ENCODE measurements around the gene TRABD.

TRABD gene

DNA sequence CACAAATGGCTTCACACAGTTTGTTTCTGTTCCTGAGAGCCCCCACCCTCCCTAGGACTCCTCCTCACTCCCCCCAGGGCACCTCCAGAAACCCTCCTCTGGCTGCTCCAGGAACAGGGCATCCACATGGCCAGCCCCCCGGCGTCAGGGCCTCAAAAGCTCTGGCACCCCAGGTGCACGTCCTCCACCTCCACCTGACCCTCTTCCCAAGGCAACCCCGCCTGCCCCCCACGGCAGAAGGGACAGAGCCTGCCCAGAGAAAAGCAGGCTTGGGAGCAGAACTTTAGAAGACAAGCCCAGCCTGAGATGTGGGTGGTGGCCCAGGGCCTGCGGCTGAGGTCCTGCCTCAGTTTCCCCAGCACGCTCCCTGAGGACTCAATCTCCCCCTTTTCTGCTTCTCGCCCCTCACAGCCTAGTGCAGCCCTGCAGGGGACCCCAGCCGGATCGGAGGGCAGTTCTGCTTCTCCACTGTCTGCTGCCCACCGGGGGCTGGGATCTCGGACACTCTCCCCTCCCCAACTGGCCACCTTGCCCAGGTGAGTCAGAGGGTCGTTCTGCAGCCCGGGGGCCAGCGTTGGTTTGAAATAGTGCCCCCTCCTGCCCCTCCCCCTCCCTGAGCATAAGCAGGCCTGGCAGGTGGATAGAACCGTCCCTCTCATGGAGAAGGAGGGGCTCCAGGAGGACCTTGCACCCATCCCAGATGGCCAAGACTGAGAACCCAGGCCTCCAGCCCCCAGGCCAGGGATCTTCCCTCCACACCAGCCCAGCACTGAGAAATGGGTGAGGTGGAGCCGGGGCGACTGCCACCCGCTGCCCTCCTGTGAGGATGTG, 2.4 kb upstream of the TRABD start:
- H3K4me3 ChIP-seq (ENCODE audit: low read depth, low read length), result no peak overlapping the region
- TF ChIP-seq, protein P1, sequence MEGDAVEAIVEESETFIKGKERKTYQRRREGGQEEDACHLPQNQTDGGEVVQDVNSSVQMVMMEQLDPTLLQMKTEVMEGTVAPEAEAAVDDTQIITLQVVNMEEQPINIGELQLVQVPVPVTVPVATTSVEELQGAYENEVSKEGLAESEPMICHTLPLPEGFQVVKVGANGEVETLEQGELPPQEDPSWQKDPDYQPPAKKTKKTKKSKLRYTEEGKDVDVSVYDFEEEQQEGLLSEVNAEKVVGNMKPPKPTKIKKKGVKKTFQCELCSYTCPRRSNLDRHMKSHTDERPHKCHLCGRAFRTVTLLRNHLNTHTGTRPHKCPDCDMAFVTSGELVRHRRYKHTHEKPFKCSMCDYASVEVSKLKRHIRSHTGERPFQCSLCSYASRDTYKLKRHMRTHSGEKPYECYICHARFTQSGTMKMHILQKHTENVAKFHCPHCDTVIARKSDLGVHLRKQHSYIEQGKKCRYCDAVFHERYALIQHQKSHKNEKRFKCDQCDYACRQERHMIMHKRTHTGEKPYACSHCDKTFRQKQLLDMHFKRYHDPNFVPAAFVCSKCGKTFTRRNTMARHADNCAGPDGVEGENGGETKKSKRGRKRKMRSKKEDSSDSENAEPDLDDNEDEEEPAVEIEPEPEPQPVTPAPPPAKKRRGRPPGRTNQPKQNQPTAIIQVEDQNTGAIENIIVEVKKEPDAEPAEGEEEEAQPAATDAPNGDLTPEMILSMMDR (IDR thresholded peaks at IDR 0.05; ENCODE audit: low read depth, low read length), result no peak

DNA sequence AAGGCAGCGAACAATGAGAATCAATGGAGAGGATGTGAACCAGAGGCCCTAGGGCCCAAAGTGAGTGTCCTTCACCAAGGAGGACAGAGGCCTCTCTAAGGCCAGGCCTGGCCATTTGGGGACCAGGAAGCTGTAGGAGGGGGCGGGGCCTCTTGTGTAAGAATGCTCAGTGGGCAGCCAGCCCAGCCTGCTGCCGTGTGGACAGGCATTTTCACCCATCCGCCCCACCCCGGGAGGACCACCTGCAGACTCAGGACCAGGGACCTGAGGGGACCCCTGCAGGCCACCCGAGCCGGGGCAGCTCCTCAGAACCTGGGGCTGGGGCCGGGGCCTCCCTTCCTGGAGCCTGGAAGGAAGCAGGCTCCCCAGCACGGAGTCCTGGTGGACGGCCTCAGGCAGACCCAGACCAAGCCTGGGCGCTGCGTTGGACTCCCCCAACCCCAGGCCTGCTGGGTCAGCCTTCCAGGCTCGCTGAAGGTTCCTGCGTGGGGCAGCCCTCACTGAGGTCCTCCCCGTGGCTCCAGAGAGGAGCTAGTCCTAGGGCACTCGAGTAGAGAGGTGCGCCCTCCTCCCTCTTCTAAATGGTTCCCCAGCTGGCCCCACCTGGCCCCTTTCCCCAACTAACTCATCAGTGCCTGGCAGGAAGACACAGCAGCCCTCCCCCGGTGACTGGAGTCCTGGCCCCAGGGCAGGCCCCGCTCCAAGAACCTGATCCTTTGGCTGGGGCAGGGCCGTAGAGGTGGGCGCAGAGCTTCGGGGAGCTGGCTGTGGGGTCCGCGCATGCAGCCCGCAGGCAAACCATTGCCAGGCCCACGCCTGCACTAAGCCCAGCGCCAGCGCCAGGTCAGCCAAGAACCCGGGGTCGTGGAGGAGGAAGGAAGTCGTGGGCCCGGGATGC, 1.5 kb upstream of the TRABD start:
- TF ChIP-seq, protein P1 (IDR thresholded peaks at IDR 0.05; ENCODE audit: low read depth, low read length), result no peak
- H3K4me3 ChIP-seq (ENCODE audit: low read depth, low read length), result no peak overlapping the region

DNA sequence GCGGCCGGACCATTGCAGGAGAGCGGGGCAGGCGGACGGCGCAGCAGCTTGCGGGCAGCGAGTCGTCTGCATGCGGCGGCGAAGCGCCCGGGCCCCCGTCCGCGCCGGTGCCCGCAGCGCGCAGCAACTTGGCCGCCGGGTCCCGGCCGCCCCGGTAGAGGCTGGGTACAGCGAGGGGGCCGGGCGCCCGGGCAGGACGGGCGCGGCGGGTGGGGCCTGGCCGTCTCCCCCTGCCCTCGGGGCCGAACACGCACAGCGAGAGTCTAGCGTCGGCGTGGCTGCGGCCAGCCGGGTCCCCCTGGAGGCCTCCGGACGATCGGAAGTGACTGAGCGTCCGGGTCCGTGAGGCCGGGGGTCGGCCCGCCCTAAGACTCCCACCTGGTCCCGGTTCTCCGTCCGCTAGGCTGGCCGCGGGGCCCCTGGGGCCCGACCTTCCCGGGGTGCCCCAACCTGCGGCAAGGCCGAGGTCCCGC, 775 bp upstream of the TRABD start:
- no peak overlapping the region; the same call in 1 of the 2 replicates for H3K4me3 ChIP-seq (ENCODE audit: low read depth, low read length)

DNA sequence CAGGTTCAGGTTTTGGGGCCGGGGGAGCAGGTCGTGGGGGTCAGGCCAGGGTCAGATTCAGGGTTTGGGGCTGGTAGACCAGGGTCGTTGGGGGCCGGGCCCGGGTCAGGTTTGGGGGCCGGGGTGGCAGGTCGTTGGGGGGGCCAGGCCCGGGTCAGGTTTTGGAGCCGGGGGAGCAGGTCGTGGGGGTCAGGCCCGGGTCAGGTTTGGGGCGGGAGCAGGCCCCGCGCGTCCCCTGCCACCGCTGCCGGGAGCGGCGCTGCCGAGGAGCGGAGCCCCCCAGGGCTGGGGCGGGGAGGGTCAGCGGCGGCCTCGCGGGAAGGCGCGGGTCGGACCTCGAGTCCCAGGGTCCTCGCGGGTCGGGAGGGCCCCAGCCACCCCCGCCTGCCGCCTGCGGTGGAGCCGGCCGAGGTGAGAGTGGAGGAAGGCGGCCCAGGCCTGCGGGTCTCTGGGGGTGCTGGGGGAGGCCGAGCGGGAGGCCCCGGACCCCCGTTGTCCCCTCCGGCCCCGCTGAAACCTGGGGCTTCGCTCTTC, 535 bp downstream of the TRABD start:
- TF ChIP-seq, protein P1 (IDR thresholded peaks at IDR 0.05; ENCODE audit: low read depth, low read length), result no peak
- peak overlapping the region; percentile 57 for H3K4me3 ChIP-seq (ENCODE audit: low read depth, low read length)

More for the DNA sequence above, 775 bp upstream of the TRABD start:
- TF ChIP-seq, protein P1 (IDR thresholded peaks at IDR 0.05; ENCODE audit: low read depth, low read length), result no peak

DNA sequence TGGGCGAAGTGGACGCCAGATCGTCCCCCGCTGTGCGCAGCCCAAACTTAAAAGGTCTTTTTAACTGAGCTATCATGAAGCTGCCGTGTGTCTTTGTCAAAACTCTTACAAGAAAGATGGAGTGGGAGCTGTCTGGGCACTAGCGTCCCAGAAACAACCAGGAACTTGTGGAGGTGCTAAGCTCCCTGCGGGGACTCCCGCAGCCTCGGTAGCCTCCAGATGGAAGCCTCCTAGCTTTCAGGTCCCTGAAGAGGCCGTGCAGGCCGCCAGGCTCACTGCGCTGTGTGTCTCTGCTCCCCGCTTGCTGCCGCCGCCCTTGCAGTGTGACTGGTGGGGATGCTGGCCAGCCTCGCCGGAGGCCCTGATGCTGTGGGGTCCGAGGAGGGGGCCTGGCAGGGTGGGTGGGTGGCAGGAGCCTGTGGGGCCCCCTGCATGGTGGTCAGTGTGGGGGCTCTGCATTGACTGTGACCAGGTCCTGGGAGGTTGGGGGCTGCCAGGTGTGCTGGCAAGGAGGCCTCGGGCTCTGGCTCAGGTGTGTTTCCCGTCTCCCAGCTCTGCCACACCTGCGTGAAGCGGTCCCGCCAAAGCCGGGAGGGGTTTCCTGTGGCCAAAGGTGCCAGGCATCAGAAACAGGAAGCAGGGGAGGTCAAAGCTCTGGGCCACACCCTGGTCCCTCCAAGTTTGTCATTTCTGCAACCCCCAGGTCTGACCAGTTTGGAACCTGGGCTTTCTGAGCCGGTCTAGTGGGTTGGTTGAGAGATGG, 1.2 kb downstream of the TRABD start:
- TF ChIP-seq, protein P1 (IDR thresholded peaks at IDR 0.05; ENCODE audit: low read depth, low read length), result no peak
- H3K4me3 ChIP-seq (ENCODE audit: low read depth, low read length), result peak overlapping the region; percentile 57

DNA sequence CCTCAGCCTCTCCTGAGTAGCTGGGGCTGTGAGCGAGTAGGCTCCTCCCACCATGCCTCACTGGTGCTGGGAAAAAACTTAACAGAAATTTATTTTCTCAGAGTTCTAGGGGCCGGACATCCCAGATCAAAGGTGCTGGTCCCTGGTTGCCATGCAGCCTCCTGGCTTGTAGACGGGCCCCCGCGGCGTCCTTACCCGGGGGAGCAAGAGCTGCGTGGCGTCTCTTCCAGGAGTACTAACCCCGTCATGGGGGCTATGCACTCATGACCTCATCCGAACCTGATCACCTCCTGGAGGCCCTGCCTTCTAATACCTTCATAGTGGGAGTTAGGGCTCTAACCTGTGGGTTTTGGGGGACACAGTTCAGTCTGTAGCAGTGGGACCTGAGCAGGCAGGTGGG, 2.6 kb downstream of the TRABD start:
- TF ChIP-seq, protein P1 (IDR thresholded peaks at IDR 0.05; ENCODE audit: low read depth, low read length), result no peak
- H3K4me3 ChIP-seq (ENCODE audit: low read depth, low read length), result no peak overlapping the region

Data from WI38 (cell line).